H9 (cell line): Measurements from ENCODE around the gene ACADSB. TPM values are rescaled to one million over a fixed set of nuclear protein-coding genes. Genes with fewer than 3 reads are reported as not detected.

Experiments used
- DNase-seq: peaks from one replicate; pipeline ENCODE4 v3.0.0-alpha.2; 2017
- H2AFZ ChIP-seq: one replicate; pipeline ENCODE4 v1.6.1; 2013; ENCODE audit warnings: mild to moderate bottlenecking, low read length, control low read depth, moderate library complexity
- H2AK5ac ChIP-seq: 2 replicates; pipeline ENCODE4 v1.6.1; 2013; ENCODE audit warnings: low read length, control low read depth, mixed read lengths; ENCODE audit not compliant: insufficient read length
- H2BK120ac ChIP-seq: one replicate; pipeline ENCODE4 v1.6.1; 2013; ENCODE audit warnings: low read depth, mild to moderate bottlenecking, low read length, control low read depth, inconsistent platforms; ENCODE audit not compliant: poor library complexity, severe bottlenecking
- H2BK12ac ChIP-seq: 2 replicates; pipeline ENCODE4 v1.6.1; 2013; ENCODE audit warnings: low read length, control low read depth, mixed read lengths, low read depth; ENCODE audit not compliant: insufficient read length
- H2BK15ac ChIP-seq: 2 replicates; pipeline ENCODE4 v1.6.1; 2013; ENCODE audit warnings: low read depth, low read length, control low read depth
- H2BK20ac ChIP-seq: one replicate; pipeline ENCODE4 v1.6.1; 2013; ENCODE audit warnings: low read depth, mild to moderate bottlenecking, low read length, control low read depth, inconsistent platforms; ENCODE audit not compliant: poor library complexity, severe bottlenecking
- H2BK5ac ChIP-seq: 2 replicates; pipeline ENCODE4 v1.6.1; 2013; ENCODE audit warnings: low read length, control low read depth, mixed read lengths; ENCODE audit not compliant: insufficient read length
- H3K14ac ChIP-seq: 2 replicates; pipeline ENCODE4 v1.6.1; 2013; ENCODE audit warnings: low read length, control low read depth; ENCODE audit not compliant: insufficient read depth
- H3K18ac ChIP-seq: 2 replicates; pipeline ENCODE4 v1.6.1; 2013; ENCODE audit warnings: low read depth, mild to moderate bottlenecking, mixed read lengths, low read length, control low read depth; ENCODE audit not compliant: insufficient read length
- H3K23ac ChIP-seq: 2 replicates; pipeline ENCODE4 v1.6.1; 2013; ENCODE audit warnings: low read length, control low read depth, mixed read lengths, low read depth; ENCODE audit not compliant: insufficient read length
- H3K23me2 ChIP-seq: 2 replicates; pipeline ENCODE4 v1.6.1; 2013; ENCODE audit warnings: low read depth, mild to moderate bottlenecking, mixed read lengths, low read length, control low read depth; ENCODE audit not compliant: insufficient read length, poor library complexity, severe bottlenecking
- H3K27ac ChIP-seq: 2 replicates; pipeline ENCODE4 v1.5.1; 2013; ENCODE audit warnings: low read length, control low read depth, mixed read lengths, low read depth; ENCODE audit not compliant: insufficient read length
- H3K27me3 ChIP-seq: 2 replicates; pipeline ENCODE4 v1.6.1; 2013; ENCODE audit warnings: low read length, control low read depth, inconsistent platforms; ENCODE audit not compliant: insufficient read depth
- H3K4ac ChIP-seq: 2 replicates; pipeline ENCODE4 v1.6.1; 2013; ENCODE audit warnings: low read depth, mild to moderate bottlenecking, control low read depth, inconsistent platforms, low read length, moderate library complexity
- H3K4me1 ChIP-seq: 2 replicates; pipeline ENCODE4 v1.6.1; 2013; ENCODE audit warnings: low read length, control low read depth, inconsistent platforms; ENCODE audit not compliant: insufficient read depth
- H3K4me2 ChIP-seq: 2 replicates; pipeline ENCODE4 v1.6.1; 2013; ENCODE audit warnings: low read length, control low read depth, mixed read lengths; ENCODE audit not compliant: insufficient read length, insufficient read depth
- H3K56ac ChIP-seq: 2 replicates; pipeline ENCODE4 v1.6.1; 2013; ENCODE audit warnings: low read depth, mild to moderate bottlenecking, mixed read lengths, low read length, control low read depth; ENCODE audit not compliant: insufficient read length
- H3K79me1 ChIP-seq: 2 replicates; pipeline ENCODE4 v1.6.1; 2013; ENCODE audit warnings: low read depth, mild to moderate bottlenecking, moderate library complexity, low read length, control low read depth, inconsistent platforms; ENCODE audit not compliant: insufficient read depth, poor library complexity, severe bottlenecking
- H3K79me2 ChIP-seq: 2 replicates; pipeline ENCODE4 v1.6.1; 2013; ENCODE audit warnings: low read length, control low read depth, inconsistent platforms; ENCODE audit not compliant: insufficient read depth
- H3K9ac ChIP-seq: 2 replicates; pipeline ENCODE4 v1.6.1; 2013; ENCODE audit warnings: low read length, control low read depth, mixed read lengths; ENCODE audit not compliant: insufficient read length; ENCODE audit errors: extremely low read depth
- H3K9me3 ChIP-seq: one replicate; pipeline ENCODE4 v1.6.1; 2013; ENCODE audit warnings: low read depth, low read length, inconsistent platforms; ENCODE audit not compliant: control insufficient read depth
- H3T11ph ChIP-seq: one replicate; pipeline ENCODE4 v1.6.1; 2013; ENCODE audit warnings: mild to moderate bottlenecking, low read length, control low read depth, inconsistent platforms
- H4K20me1 ChIP-seq: one replicate; pipeline ENCODE4 v1.6.1; 2013; ENCODE audit not compliant: control insufficient read depth, insufficient read length, insufficient read depth
- H4K5ac ChIP-seq: 2 replicates; pipeline ENCODE4 v1.6.1; 2013; ENCODE audit warnings: low read depth, mild to moderate bottlenecking, mixed read lengths, low read length, control low read depth; ENCODE audit not compliant: insufficient read length
- H4K8ac ChIP-seq: replicated peaks from 2 replicates; pipeline ENCODE4 v1.6.1; 2013; ENCODE audit warnings: low read length, control low read depth, mixed read lengths, low read depth; ENCODE audit not compliant: insufficient read length
- H4K91ac ChIP-seq: 2 replicates; pipeline ENCODE4 v1.6.1; 2013; ENCODE audit warnings: low read depth, mild to moderate bottlenecking, moderate library complexity, mixed read lengths, low read length, control low read depth; ENCODE audit not compliant: insufficient read length
- H3K27ac Mint-ChIP-seq, 3 experiments: 2 replicates in 2 of 3; 3 replicates in 1 of 3; pipeline ENCODE4 v1.8.0; 2020 to 2021; ENCODE audit warnings: mixed read lengths in 3 of 3, mild to moderate bottlenecking in 1 of 3, moderate library complexity in 1 of 3
- H3K27me3 Mint-ChIP-seq: 2 replicates; pipeline ENCODE4 v1.8.0; 2021; ENCODE audit warnings: low read depth, mild to moderate bottlenecking, moderate library complexity, mixed read lengths
- H3K36me3 Mint-ChIP-seq, 3 experiments: 2 replicates in 2 of 3; 3 replicates in 1 of 3; pipeline ENCODE4 v1.8.0; 2020 to 2021; ENCODE audit warnings: low read depth in 3 of 3, mixed read lengths in 3 of 3; ENCODE audit not compliant: insufficient read depth in 1 of 3
- H3K4me1 Mint-ChIP-seq, 2 experiments: 2 replicates each; pipeline ENCODE4 v1.8.0; 2020; ENCODE audit warnings: mixed read lengths in 2 of 2
- H3K4me3 Mint-ChIP-seq, 2 experiments: 2 replicates in 1 of 2; 3 replicates in 1 of 2; pipeline ENCODE4 v1.8.0; 2020 to 2021; ENCODE audit warnings: mild to moderate bottlenecking in 2 of 2, mixed read lengths in 2 of 2, moderate library complexity in 1 of 2
- H3K9me3 Mint-ChIP-seq, 2 experiments: 2 replicates in 1 of 2; 3 replicates in 1 of 2; pipeline ENCODE4 v1.8.0; 2020; ENCODE audit warnings: mild to moderate bottlenecking in 2 of 2, mixed read lengths in 2 of 2, moderate library complexity in 1 of 2
- CTCF ChIP-seq: fragments of 200-600 bp; sonication (generic); conservative IDR thresholded peaks from 3 replicates; pipeline ENCODE4 v1.8.0; 2021; ENCODE audit warnings: antibody characterized with exemption, mild to moderate bottlenecking
- WGBS: extraction: QIAGEN DNeasy Blood & Tissue Kit; methylation state at CpG from one replicate; pipeline ENCODE4 v1.1.7; 2013; ENCODE audit warnings: missing lambda C conversion rate, low lambda C conversion rate, mixed read lengths; ENCODE audit not compliant: insufficient read length; ENCODE audit errors: extremely low coverage; 5-methylcytosine and 5-hydroxymethylcytosine counted together
- total RNA-seq: library from RNA; stranded (reverse); gene quantifications from 2 replicates; pipeline ENCODE4 v1.2.1, GENCODE V29; 2021

The ACADSB gene
- total RNA-seq, 1 experiment from 2014 or later, result 35.1 TPM

- Mint-ChIP-seq H3K27me3 (no peaks in the 10 kb centered on the region; the same call in none of the 2 replicates), H3K27ac (peak overlapping the region in 1 of 3 experiments; percentile 76; a peak in 3 of 7 replicates), H3K4me1 (peaks cover 73 to 78% of the 10 kb centered on the region in 2 experiments), H3K4me3 (peak overlapping the region in 1 of 2 experiments; percentile 43; a peak in 2 of 5 replicates), H3K9me3 (peaks cover 4 to 13% of the 10 kb centered on the region in 2 experiments; a peak in 3 of 5 replicates), H3K36me3 (peaks cover 2 to 17% (median 5%) of the 10 kb centered on the region in 3 experiments; a peak in 5 of 7 replicates)
- H4K91ac ChIP-seq, result no peak overlapping the region
- H3K79me1 ChIP-seq, result no peaks in the 10 kb centered on the region
- no peak overlapping the region for H3K4ac ChIP-seq
- no peaks in the 10 kb centered on the region for H4K20me1 ChIP-seq
- H3K9ac ChIP-seq, result no peak overlapping the region
- H3K9me3 ChIP-seq, result no peaks in the 10 kb centered on the region
- no peak overlapping the region for H4K5ac ChIP-seq
- H3K23me2 ChIP-seq, result no peaks in the 10 kb centered on the region
- no peak overlapping the region for H3K14ac ChIP-seq
- H3K27me3 ChIP-seq, result no peaks in the 10 kb centered on the region; the same call in 1 of the 2 replicates
- H2BK5ac ChIP-seq, result no peak overlapping the region
- H3K18ac ChIP-seq, result no peak overlapping the region
- H3K79me2 ChIP-seq, result no peaks in the 10 kb centered on the region
- H3K4me2 ChIP-seq, result peak overlapping the region; percentile 40
- DNase-seq, result no peak
- no peak overlapping the region for H2BK15ac ChIP-seq
- H4K8ac ChIP-seq, result no peak overlapping the region
- H2BK120ac ChIP-seq, result no peak overlapping the region
- H2AK5ac ChIP-seq, result no peak overlapping the region
- H3K56ac ChIP-seq, result no peak overlapping the region
- peaks cover 14% of the 10 kb centered on the region for H3K4me1 ChIP-seq
- no peak overlapping the region for H2BK20ac ChIP-seq
- no peak overlapping the region for H3K23ac ChIP-seq
- no peak overlapping the region for H2BK12ac ChIP-seq
- no peak overlapping the region for H3T11ph ChIP-seq
- TF ChIP-seq CTCF, result no peak
- H2AFZ ChIP-seq, result no peak overlapping the region
- peak overlapping the region; percentile 46 for H3K27ac ChIP-seq
- whole genome bisulfite sequencing, result no CpG with 5 or more reads among the region's 1 CpG
These were observed 11.3 kb downstream of the ACADSB start for GRCh38 chr10:123019941-123020703.
